K562 (cell line): ENCODE data around the gene LRRC57. TPM values are rescaled to one million over a fixed set of nuclear protein-coding genes. Genes with fewer than 3 reads are reported as not detected.

ENCODE experiments used
- CBFB ChIP-seq: sonication (generic); formaldehyde crosslinking; IDR thresholded peaks from 2 replicates; pipeline ENCODE4 v1.4.0; 2020; ENCODE audit warnings: mild to moderate bottlenecking, missing genetic modification reagents
- GABPA ChIP-seq: fragments of 200-800 bp; sonication (Bioruptor generic); conservative IDR thresholded peaks from 2 replicates; pipeline ENCODE4 v1.6.1; 2016; ENCODE audit warnings: low read depth, missing genetic modification characterization, missing compliant biosample characterization
- polyA plus RNA-seq, 8 experiments: library from polyadenylated mRNA; depleted of rRNA in 4 of 8; stranded (reverse) in 5 of 8; unstranded in 3 of 8; fragments of >200 nt; fragmentation: Nextera tagmentation in 2 of 8; fragmentation: Illumina TruSeq in 1 of 8; extraction: Ambion mirVana in 2 of 8; extraction: Trizol in 1 of 8; gene quantifications; 2 replicates each; pipeline versions ENCODE4 v1.2.1 to v1.2.3, GENCODE V29; 2011 to 2014; ENCODE audit warnings: inconsistent platforms in 1 of 8, missing spikeins in 1 of 8
- total RNA-seq, 7 experiments: library from RNA; depleted of rRNA in 6 of 7; stranded (reverse); fragments of >200 nt in 6 of 7; fragmentation: Illumina TruSeq in 2 of 7; extraction: Trizol in 2 of 7; gene quantifications; 2 replicates each; pipeline versions ENCODE4 v1.2.1 to v1.2.3, GENCODE V29; 2011 to 2021; ENCODE audit warnings: low replicate concordance in 1 of 7
- TF ChIP-seq, protein P1 (sequence below), 2 experiments: fragments of 450-650 bp; formaldehyde crosslinking in 1 of 2; IDR thresholded peaks; 2 replicates each; pipeline versions ENCODE4 v1.4.0 to v1.6.1; 2014 to 2020; ENCODE audit warnings: mild to moderate bottlenecking in 2 of 2, borderline replicate concordance in 1 of 2, low read depth in 1 of 2
- TF ChIP-seq, protein P2 (sequence below): fragments of 450-650 bp; IDR thresholded peaks from one replicate; pipeline ENCODE4 v1.6.1; 2018; ENCODE audit warnings: mild to moderate bottlenecking, moderate library complexity; ENCODE audit not compliant: partially characterized antibody

Gene LRRC57
- total and polyA plus RNA-seq, 9 of the 15 experiments (the other 6 are each of a cell fraction or from before 2014, with no cell fraction given), result 3.9 to 20.4 (median 14.8) TPM

DNA sequence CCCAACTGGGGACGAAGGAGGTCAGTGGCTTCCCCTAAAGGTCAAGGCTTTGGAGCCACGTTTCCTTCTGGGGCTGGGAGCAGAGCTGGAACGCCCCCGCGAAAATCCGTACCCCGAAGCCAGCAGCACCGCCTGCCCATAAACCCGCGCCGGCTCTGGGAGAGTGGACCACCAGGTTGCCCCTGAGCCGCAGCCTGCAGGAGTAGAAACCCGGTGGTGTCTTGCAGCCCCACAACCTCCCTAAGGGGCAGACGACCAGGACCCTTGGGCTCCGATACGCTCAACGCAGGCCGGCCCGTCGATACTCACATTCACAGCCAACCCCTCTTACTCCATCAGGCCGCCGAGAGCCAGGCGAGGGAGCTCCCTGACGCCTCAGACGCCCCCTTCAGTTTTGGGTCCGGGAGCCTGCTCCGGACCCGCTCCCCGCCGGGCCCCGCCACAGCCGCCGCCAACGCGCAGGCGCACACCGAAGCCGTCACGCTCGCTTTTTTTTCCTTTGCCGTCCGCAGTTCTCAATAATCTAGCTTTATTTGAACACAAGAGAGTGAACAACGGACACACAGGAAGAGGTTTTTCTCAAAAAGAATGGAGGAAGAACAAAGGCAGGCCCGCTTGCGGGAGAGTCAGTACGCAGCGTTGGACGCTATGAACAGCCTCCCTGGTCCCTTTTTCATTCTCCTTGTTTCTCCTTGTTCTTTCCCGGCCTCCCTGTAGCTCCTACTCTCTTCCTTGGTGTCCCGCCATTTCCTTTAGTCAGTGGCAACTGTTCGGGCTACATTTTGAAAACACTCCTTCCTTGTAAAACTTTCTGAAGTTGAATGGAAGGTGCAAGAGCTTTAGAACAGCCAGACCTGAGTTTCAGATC lies 57.7 kb downstream of the LRRC57 start, which contains the start of gene ZNF106 (continued):
- TF ChIP-seq, protein P1, sequence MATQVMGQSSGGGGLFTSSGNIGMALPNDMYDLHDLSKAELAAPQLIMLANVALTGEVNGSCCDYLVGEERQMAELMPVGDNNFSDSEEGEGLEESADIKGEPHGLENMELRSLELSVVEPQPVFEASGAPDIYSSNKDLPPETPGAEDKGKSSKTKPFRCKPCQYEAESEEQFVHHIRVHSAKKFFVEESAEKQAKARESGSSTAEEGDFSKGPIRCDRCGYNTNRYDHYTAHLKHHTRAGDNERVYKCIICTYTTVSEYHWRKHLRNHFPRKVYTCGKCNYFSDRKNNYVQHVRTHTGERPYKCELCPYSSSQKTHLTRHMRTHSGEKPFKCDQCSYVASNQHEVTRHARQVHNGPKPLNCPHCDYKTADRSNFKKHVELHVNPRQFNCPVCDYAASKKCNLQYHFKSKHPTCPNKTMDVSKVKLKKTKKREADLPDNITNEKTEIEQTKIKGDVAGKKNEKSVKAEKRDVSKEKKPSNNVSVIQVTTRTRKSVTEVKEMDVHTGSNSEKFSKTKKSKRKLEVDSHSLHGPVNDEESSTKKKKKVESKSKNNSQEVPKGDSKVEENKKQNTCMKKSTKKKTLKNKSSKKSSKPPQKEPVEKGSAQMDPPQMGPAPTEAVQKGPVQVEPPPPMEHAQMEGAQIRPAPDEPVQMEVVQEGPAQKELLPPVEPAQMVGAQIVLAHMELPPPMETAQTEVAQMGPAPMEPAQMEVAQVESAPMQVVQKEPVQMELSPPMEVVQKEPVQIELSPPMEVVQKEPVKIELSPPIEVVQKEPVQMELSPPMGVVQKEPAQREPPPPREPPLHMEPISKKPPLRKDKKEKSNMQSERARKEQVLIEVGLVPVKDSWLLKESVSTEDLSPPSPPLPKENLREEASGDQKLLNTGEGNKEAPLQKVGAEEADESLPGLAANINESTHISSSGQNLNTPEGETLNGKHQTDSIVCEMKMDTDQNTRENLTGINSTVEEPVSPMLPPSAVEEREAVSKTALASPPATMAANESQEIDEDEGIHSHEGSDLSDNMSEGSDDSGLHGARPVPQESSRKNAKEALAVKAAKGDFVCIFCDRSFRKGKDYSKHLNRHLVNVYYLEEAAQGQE (IDR thresholded peaks at IDR 0.05; ENCODE audit: borderline replicate concordance), result peak; percentile 13; the same call in 1 of the 2 replicates
- TF ChIP-seq, protein P1 (CRISPR knock-in tag; IDR thresholded peaks at IDR 0.05; ENCODE audit: low read depth), result no peak
- TF ChIP-seq CBFB (CRISPR knock-in tag), result 0 out of 2 replicates have a peak, but pooled peaks have one; percentile 23
- TF ChIP-seq, protein P2, sequence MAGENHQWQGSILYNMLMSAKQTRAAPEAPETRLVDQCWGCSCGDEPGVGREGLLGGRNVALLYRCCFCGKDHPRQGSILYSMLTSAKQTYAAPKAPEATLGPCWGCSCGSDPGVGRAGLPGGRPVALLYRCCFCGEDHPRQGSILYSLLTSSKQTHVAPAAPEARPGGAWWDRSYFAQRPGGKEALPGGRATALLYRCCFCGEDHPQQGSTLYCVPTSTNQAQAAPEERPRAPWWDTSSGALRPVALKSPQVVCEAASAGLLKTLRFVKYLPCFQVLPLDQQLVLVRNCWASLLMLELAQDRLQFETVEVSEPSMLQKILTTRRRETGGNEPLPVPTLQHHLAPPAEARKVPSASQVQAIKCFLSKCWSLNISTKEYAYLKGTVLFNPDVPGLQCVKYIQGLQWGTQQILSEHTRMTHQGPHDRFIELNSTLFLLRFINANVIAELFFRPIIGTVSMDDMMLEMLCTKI, result no peak
- TF ChIP-seq GABPA (tag), result peak; percentile 78
